SK-N-SH treated with all-trans-retinoic acid at 6 μM for 48 hours (cell line): ENCODE data around the gene AMPD3.

ENCODE experiments used
- ATAC-seq: fragments of 200-7000 bp; cut with Tn5 transposase; 3 replicates; pipeline ENCODE4 v1.9.1; 2020; ENCODE audit warnings: mild to moderate bottlenecking, moderate library complexity
- ARNTL ChIP-seq: fragments of 450-650 bp; formaldehyde crosslinking; IDR thresholded peaks from 2 replicates; pipeline ENCODE4 v1.5.0; 2020; ENCODE audit warnings: low read depth, mild to moderate bottlenecking, moderate library complexity, borderline replicate concordance
- ESRRG ChIP-seq: fragments of 250-450 bp; sonication (Bioruptor Pico); IDR thresholded peaks from 2 replicates; pipeline ENCODE4 v1.6.1; 2021; ENCODE audit warnings: mild to moderate bottlenecking
- GLIS3 ChIP-seq: fragments of 250-450 bp; sonication (Bioruptor Pico); IDR thresholded peaks from 2 replicates; pipeline ENCODE4 v1.5.0; 2020; ENCODE audit warnings: mild to moderate bottlenecking, moderate library complexity
- ISL1 ChIP-seq: fragments of 250-450 bp; sonication (Bioruptor Pico); IDR thresholded peaks from 2 replicates; pipeline ENCODE4 v2.1.2; 2022; ENCODE audit warnings: mild to moderate bottlenecking, moderate library complexity
- OSR1 ChIP-seq: fragments of 250-450 bp; sonication (Bioruptor Pico); IDR thresholded peaks from 2 replicates; pipeline ENCODE4 v1.8.0; 2022; ENCODE audit warnings: moderate library complexity, mild to moderate bottlenecking, inconsistent platforms
- PATZ1 ChIP-seq: fragments of 250-450 bp; sonication (Bioruptor Pico); IDR thresholded peaks from 2 replicates; pipeline ENCODE4 v1.8.0; 2020; ENCODE audit warnings: mild to moderate bottlenecking, moderate library complexity, borderline replicate concordance
- PPARA ChIP-seq: fragments of 250-450 bp; sonication (Bioruptor Pico); IDR thresholded peaks from 2 replicates; pipeline ENCODE4 v1.5.0; 2020; ENCODE audit warnings: mild to moderate bottlenecking, borderline replicate concordance
- RARB ChIP-seq: fragments of 250-450 bp; sonication (Bioruptor Pico); IDR thresholded peaks from 2 replicates; pipeline ENCODE4 v1.8.0; 2021; ENCODE audit warnings: mild to moderate bottlenecking, moderate library complexity
- TCF4 ChIP-seq: fragments of 250-450 bp; sonication (Bioruptor Pico); IDR thresholded peaks from 2 replicates; pipeline ENCODE4 v1.8.0; 2021; ENCODE audit warnings: mild to moderate bottlenecking, moderate library complexity, borderline replicate concordance
- ZC3H10 ChIP-seq: fragments of 250-450 bp; sonication (Bioruptor Pico); IDR thresholded peaks from 2 replicates; pipeline ENCODE4 v1.5.1; 2021; ENCODE audit warnings: mild to moderate bottlenecking, moderate library complexity
- ZFP3 ChIP-seq: fragments of 250-450 bp; sonication (Bioruptor Pico); IDR thresholded peaks from 2 replicates; pipeline ENCODE4 v1.5.0; 2020; ENCODE audit warnings: mild to moderate bottlenecking, moderate library complexity
- ZFP30 ChIP-seq: fragments of 450-650 bp; formaldehyde crosslinking; IDR thresholded peaks from 2 replicates; pipeline ENCODE4 v1.5.0; 2022; ENCODE audit warnings: mild to moderate bottlenecking, moderate library complexity
- ZNF565 ChIP-seq: fragments of 450-650 bp; formaldehyde crosslinking; conservative IDR thresholded peaks from 2 replicates; pipeline ENCODE4 v1.5.0; 2020; ENCODE audit warnings: low read depth, mild to moderate bottlenecking, moderate library complexity
- ZNF70 ChIP-seq: fragments of 450-650 bp; formaldehyde crosslinking; IDR thresholded peaks from 2 replicates; pipeline ENCODE4 v1.5.0; 2020; ENCODE audit warnings: mild to moderate bottlenecking, moderate library complexity
- ZNF8 ChIP-seq: fragments of 450-650 bp; formaldehyde crosslinking; IDR thresholded peaks from 2 replicates; pipeline ENCODE4 v1.5.0; 2020; ENCODE audit warnings: mild to moderate bottlenecking, moderate library complexity
- TF ChIP-seq, protein P1 (sequence below): fragments of 250-450 bp; sonication (Bioruptor Pico); IDR thresholded peaks from 2 replicates; pipeline ENCODE4 v1.5.1; 2021; ENCODE audit warnings: mild to moderate bottlenecking, moderate library complexity
- TF ChIP-seq, protein P2 (sequence below): fragments of 250-450 bp; sonication (Bioruptor Pico); IDR thresholded peaks from 2 replicates; pipeline ENCODE4 v1.5.1; 2020; ENCODE audit warnings: low read depth, mild to moderate bottlenecking, moderate library complexity
- TF ChIP-seq, protein P3 (sequence below): fragments of 250-450 bp; sonication (Bioruptor Pico); IDR thresholded peaks from 2 replicates; pipeline ENCODE4 v1.5.0; 2020; ENCODE audit warnings: mild to moderate bottlenecking, moderate library complexity
- TF ChIP-seq, protein P4 (sequence below): fragments of 250-450 bp; sonication (Bioruptor Pico); IDR thresholded peaks from 2 replicates; pipeline ENCODE4 v1.8.0; 2021; ENCODE audit warnings: low read depth, mild to moderate bottlenecking, moderate library complexity, borderline replicate concordance

Gene AMPD3

GRCh38 chr11:10460611-10461275 lies 5.7 kb downstream of the AMPD3 start:
- TF ChIP-seq TCF4 (CRISPR knock-in tag) (no peak), ZNF565 (CRISPR knock-in tag) (no peak)
- ATAC-seq = no peak

DNA sequence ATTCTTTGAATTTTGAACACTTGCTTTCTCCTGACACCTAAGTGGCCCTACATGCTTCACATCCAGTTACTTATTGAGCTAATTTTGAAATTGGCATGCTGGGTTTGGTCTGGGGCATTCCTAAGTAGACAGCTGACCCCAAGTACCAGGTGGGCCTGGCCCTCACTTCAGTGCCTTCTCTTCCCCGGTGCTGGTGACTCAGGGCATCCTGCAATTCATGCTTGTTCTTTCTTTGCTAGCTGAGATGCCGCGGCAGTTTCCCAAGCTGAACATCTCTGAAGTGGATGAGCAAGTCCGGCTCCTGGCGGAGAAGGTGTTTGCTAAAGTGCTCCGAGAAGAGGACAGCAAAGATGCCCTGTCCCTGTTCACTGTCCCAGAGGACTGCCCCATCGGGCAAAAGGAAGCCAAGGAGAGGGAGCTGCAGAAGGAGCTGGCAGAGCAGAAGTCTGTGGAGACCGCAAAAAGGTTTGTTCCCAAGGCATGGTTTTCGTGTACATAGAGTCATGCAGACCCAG lies 6.3 kb downstream of the AMPD3 start:
- no peak for ATAC-seq
- no peak for TF ChIP-seq ESRRG (CRISPR knock-in tag)
- no peak for TF ChIP-seq ARNTL (CRISPR knock-in tag)
- TF ChIP-seq PPARA = no peak
- no peak for TF ChIP-seq OSR1 (CRISPR knock-in tag)
- TF ChIP-seq, protein P1, sequence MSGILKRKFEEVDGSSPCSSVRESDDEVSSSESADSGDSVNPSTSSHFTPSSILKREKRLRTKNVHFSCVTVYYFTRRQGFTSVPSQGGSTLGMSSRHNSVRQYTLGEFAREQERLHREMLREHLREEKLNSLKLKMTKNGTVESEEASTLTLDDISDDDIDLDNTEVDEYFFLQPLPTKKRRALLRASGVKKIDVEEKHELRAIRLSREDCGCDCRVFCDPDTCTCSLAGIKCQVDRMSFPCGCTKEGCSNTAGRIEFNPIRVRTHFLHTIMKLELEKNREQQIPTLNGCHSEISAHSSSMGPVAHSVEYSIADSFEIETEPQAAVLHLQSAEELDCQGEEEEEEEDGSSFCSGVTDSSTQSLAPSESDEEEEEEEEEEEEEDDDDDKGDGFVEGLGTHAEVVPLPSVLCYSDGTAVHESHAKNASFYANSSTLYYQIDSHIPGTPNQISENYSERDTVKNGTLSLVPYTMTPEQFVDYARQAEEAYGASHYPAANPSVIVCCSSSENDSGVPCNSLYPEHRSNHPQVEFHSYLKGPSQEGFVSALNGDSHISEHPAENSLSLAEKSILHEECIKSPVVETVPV (CRISPR knock-in tag) = no peak
- no peak for TF ChIP-seq ZNF565 (CRISPR knock-in tag)
- no peak for TF ChIP-seq ZNF8
- TF ChIP-seq, protein P2, sequence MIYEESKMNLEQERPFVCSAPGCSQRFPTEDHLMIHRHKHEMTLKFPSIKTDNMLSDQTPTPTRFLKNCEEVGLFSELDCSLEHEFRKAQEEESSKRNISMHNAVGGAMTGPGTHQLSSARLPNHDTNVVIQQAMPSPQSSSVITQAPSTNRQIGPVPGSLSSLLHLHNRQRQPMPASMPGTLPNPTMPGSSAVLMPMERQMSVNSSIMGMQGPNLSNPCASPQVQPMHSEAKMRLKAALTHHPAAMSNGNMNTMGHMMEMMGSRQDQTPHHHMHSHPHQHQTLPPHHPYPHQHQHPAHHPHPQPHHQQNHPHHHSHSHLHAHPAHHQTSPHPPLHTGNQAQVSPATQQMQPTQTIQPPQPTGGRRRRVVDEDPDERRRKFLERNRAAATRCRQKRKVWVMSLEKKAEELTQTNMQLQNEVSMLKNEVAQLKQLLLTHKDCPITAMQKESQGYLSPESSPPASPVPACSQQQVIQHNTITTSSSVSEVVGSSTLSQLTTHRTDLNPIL (CRISPR knock-in tag) = no peak
- TF ChIP-seq RARB (CRISPR knock-in tag) = no peak
- TF ChIP-seq GLIS3 = no peak
- TF ChIP-seq, protein P3, sequence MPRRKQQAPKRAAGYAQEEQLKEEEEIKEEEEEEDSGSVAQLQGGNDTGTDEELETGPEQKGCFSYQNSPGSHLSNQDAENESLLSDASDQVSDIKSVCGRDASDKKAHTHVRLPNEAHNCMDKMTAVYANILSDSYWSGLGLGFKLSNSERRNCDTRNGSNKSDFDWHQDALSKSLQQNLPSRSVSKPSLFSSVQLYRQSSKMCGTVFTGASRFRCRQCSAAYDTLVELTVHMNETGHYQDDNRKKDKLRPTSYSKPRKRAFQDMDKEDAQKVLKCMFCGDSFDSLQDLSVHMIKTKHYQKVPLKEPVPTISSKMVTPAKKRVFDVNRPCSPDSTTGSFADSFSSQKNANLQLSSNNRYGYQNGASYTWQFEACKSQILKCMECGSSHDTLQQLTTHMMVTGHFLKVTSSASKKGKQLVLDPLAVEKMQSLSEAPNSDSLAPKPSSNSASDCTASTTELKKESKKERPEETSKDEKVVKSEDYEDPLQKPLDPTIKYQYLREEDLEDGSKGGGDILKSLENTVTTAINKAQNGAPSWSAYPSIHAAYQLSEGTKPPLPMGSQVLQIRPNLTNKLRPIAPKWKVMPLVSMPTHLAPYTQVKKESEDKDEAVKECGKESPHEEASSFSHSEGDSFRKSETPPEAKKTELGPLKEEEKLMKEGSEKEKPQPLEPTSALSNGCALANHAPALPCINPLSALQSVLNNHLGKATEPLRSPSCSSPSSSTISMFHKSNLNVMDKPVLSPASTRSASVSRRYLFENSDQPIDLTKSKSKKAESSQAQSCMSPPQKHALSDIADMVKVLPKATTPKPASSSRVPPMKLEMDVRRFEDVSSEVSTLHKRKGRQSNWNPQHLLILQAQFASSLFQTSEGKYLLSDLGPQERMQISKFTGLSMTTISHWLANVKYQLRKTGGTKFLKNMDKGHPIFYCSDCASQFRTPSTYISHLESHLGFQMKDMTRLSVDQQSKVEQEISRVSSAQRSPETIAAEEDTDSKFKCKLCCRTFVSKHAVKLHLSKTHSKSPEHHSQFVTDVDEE (CRISPR knock-in tag) = no peak
- TF ChIP-seq ZFP3 = no peak
- no peak for TF ChIP-seq ZNF70 (CRISPR knock-in tag)
- no peak for TF ChIP-seq ISL1
- TF ChIP-seq ZFP30 (CRISPR knock-in tag) = no peak

GRCh38 chr11:10462746-10463300 lies 7.8 kb downstream of the AMPD3 start:
- TF ChIP-seq ESRRG (CRISPR knock-in tag) = no peak
- no peak for TF ChIP-seq ARNTL (CRISPR knock-in tag)
- TF ChIP-seq, protein P2 (CRISPR knock-in tag) = no peak
- TF ChIP-seq PATZ1 (CRISPR knock-in tag) = no peak
- no peak for TF ChIP-seq OSR1 (CRISPR knock-in tag)
- no peak for TF ChIP-seq ZC3H10 (CRISPR knock-in tag)
- TF ChIP-seq GLIS3 = no peak
- TF ChIP-seq, protein P4, sequence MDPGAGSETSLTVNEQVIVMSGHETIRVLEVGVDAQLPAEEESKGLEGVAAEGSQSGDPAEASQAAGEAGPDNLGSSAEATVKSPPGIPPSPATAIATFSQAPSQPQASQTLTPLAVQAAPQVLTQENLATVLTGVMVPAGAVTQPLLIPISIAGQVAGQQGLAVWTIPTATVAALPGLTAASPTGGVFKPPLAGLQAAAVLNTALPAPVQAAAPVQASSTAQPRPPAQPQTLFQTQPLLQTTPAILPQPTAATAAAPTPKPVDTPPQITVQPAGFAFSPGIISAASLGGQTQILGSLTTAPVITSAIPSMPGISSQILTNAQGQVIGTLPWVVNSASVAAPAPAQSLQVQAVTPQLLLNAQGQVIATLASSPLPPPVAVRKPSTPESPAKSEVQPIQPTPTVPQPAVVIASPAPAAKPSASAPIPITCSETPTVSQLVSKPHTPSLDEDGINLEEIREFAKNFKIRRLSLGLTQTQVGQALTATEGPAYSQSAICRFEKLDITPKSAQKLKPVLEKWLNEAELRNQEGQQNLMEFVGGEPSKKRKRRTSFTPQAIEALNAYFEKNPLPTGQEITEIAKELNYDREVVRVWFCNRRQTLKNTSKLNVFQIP (CRISPR knock-in tag) = no peak
- no peak for TF ChIP-seq TCF4 (CRISPR knock-in tag)
- no peak for TF ChIP-seq ZFP30 (CRISPR knock-in tag)
- no peak for TF ChIP-seq ISL1
- TF ChIP-seq ZNF8 = no peak
- no peak for ATAC-seq
